ENCODE measurements around the gene KCNQ2. TPM values are rescaled to one million over a fixed set of nuclear protein-coding genes. Genes with fewer than 3 reads are reported as not detected.

Gene KCNQ2
- total RNA-seq, 1 donor from 2014 or later: 11.5 TPM

- Mint-ChIP-seq H3K9me3 (ENCODE audit: unreplicated experiment) (no peaks in the 10 kb centered on the region), H3K27me3 (ENCODE audit: low read depth, unreplicated experiment) (peaks cover 36% of the 10 kb centered on the region), H3K36me3 (ENCODE audit: low read depth, unreplicated experiment) (peaks cover 1% of the 10 kb centered on the region), H3K27ac (ENCODE audit: unreplicated experiment) (no peak overlapping the region), H3K4me3 (ENCODE audit: unreplicated experiment) (no peak overlapping the region), H3K4me1 (ENCODE audit: low read depth, unreplicated experiment) (no peaks in the 10 kb centered on the region)
- Histone ChIP-seq H3K4me3 (ENCODE audit: insufficient read depth, low read depth, low read length) (no peak overlapping the region), H2AFZ (ENCODE audit: low read depth, low read length) (no peak overlapping the region), H3K27ac (ENCODE audit: low read depth, low read length) (no peak overlapping the region), H3K9ac (ENCODE audit: low read length) (no peak overlapping the region), H4K20me1 (ENCODE audit: insufficient read depth, low read length) (no peaks in the 10 kb centered on the region), H3K4me2 (ENCODE audit: low read length) (no peak overlapping the region), H3K4me1 (ENCODE audit: insufficient read depth, low read length) (no peaks in the 10 kb centered on the region), H3K36me3 (ENCODE audit: insufficient read depth, low read length) (no peaks in the 10 kb centered on the region), H3K27me3 (ENCODE audit: insufficient read depth, low read length) (peaks cover 12% of the 10 kb centered on the region), H3K79me2 (ENCODE audit: insufficient read depth, low read length) (no peaks in the 10 kb centered on the region), H3K9me3 (ENCODE audit: insufficient read depth, low read depth, low read length) (no peaks in the 10 kb centered on the region)
- DNase-seq (ENCODE audit: low read depth) (no peak), FAIRE-seq (no peak)
- TF ChIP-seq EZH2 (IDR thresholded peaks at IDR 0.05; ENCODE audit: insufficient read depth, low read length) (no peak), CTCF (IDR thresholded peaks at IDR 0.05; ENCODE audit: insufficient read depth, low read depth, low read length) (no peak)
Observed at GRCh38 chr20:63372971-63373885, 99.2 kb downstream of the KCNQ2 start.

GRCh38 chr20:63371291-63371865 lies 101.1 kb downstream of the KCNQ2 start:
- H2AFZ ChIP-seq (ENCODE audit: low read depth, low read length): no peak overlapping the region
- peaks cover 2% of the 10 kb centered on the region for H3K27me3 ChIP-seq (ENCODE audit: insufficient read depth, low read length)
- Mint-ChIP-seq H3K27ac (ENCODE audit: unreplicated experiment) (no peak overlapping the region), H3K4me3 (ENCODE audit: unreplicated experiment) (no peak overlapping the region), H3K4me1 (ENCODE audit: low read depth, unreplicated experiment) (no peaks in the 10 kb centered on the region), H3K27me3 (ENCODE audit: low read depth, unreplicated experiment) (peaks cover 38% of the 10 kb centered on the region), H3K9me3 (ENCODE audit: unreplicated experiment) (no peaks in the 10 kb centered on the region), H3K36me3 (ENCODE audit: low read depth, unreplicated experiment) (peaks cover 1% of the 10 kb centered on the region)
- no peaks in the 10 kb centered on the region for H3K9me3 ChIP-seq (ENCODE audit: insufficient read depth, low read depth, low read length)
- TF ChIP-seq EZH2 (IDR thresholded peaks at IDR 0.05; ENCODE audit: insufficient read depth, low read length) (no peak), CTCF (IDR thresholded peaks at IDR 0.05; ENCODE audit: insufficient read depth, low read depth, low read length) (no peak)
- H3K4me2 ChIP-seq (ENCODE audit: low read length): no peak overlapping the region
- no peaks in the 10 kb centered on the region for H3K79me2 ChIP-seq (ENCODE audit: insufficient read depth, low read length)
- H3K9ac ChIP-seq (ENCODE audit: low read length): no peak overlapping the region
- H3K4me1 ChIP-seq (ENCODE audit: insufficient read depth, low read length): no peaks in the 10 kb centered on the region
- DNase-seq (ENCODE audit: low read depth) (no peak), FAIRE-seq (no peak)
- H3K4me3 ChIP-seq (ENCODE audit: insufficient read depth, low read depth, low read length): no peak overlapping the region
- H3K36me3 ChIP-seq (ENCODE audit: insufficient read depth, low read length): no peaks in the 10 kb centered on the region
- H4K20me1 ChIP-seq (ENCODE audit: insufficient read depth, low read length): no peaks in the 10 kb centered on the region
- H3K27ac ChIP-seq (ENCODE audit: low read depth, low read length): no peak overlapping the region
